GM23338 (cell line): ENCODE measurements around the gene OLFML2B.
"Not testable (repeated sequence)": the region's sequence is repeated elsewhere in the genome, so short reads cannot be mapped to it uniquely, and the experiment has no call there.

Experiments used
- EZH2 ChIP-seq: fragments of 200-600 bp; sonication (generic); IDR thresholded peaks from one replicate; pipeline ENCODE4 v1.8.0; 2017; ENCODE audit warnings: antibody characterized with exemption, mild to moderate bottlenecking, low read depth; ENCODE audit not compliant: unreplicated experiment
- POLR2AphosphoS5 ChIP-seq: IDR thresholded peaks from 2 replicates; pipeline ENCODE4 v1.6.1; 2016; ENCODE audit warnings: antibody characterized with exemption, low read depth
- REST ChIP-seq: IDR thresholded peaks from one replicate; pipeline ENCODE4 v1.6.1; 2018; ENCODE audit warnings: antibody characterized with exemption; ENCODE audit not compliant: unreplicated experiment
- TF ChIP-seq, protein P1 (sequence below), 2 experiments: fragments of 200-600 bp in 1 of 2; sonication (generic) in 1 of 2; conservative IDR thresholded peaks; 2 replicates each; pipeline versions ENCODE4 v1.5.1 to v1.6.1; 2016 to 2017; ENCODE audit warnings: antibody characterized with exemption in 2 of 2, low read depth in 2 of 2, mild to moderate bottlenecking in 2 of 2, moderate library complexity in 1 of 2

- not testable (repeated sequence) for TF ChIP-seq POLR2AphosphoS5, EZH2, REST
- TF ChIP-seq, protein P1, sequence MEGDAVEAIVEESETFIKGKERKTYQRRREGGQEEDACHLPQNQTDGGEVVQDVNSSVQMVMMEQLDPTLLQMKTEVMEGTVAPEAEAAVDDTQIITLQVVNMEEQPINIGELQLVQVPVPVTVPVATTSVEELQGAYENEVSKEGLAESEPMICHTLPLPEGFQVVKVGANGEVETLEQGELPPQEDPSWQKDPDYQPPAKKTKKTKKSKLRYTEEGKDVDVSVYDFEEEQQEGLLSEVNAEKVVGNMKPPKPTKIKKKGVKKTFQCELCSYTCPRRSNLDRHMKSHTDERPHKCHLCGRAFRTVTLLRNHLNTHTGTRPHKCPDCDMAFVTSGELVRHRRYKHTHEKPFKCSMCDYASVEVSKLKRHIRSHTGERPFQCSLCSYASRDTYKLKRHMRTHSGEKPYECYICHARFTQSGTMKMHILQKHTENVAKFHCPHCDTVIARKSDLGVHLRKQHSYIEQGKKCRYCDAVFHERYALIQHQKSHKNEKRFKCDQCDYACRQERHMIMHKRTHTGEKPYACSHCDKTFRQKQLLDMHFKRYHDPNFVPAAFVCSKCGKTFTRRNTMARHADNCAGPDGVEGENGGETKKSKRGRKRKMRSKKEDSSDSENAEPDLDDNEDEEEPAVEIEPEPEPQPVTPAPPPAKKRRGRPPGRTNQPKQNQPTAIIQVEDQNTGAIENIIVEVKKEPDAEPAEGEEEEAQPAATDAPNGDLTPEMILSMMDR (conservative IDR thresholded peaks at IDR 0.05; ENCODE audit: low read depth in 2 of 2): not testable (repeated sequence)
Observed at GRCh38 chr1:162053949-162054348, 30.3 kb upstream of the OLFML2B start.
